A673 (cell line): ENCODE measurements around the gene STK40.

Experiments
- CTCF ChIP-seq: fragments of 300-800, 200-600 bp; sonication (generic); conservative IDR thresholded peaks from 2 replicates; pipeline ENCODE4 v1.5.1; 2017; ENCODE audit warnings: low read depth, mild to moderate bottlenecking, antibody characterized with exemption, low read length, moderate library complexity, mixed read lengths
- EZH2 ChIP-seq: fragments of 200-600 bp; sonication (generic); IDR thresholded peaks from 2 replicates; pipeline ENCODE4 v1.6.1; 2017; ENCODE audit warnings: borderline replicate concordance, low read depth, mild to moderate bottlenecking, mixed read lengths, antibody characterized with exemption, low read length; ENCODE audit not compliant: poor library complexity, severe bottlenecking

GRCh38 chr1:36383240-36383639 is 2.5 kb downstream of the STK40 start:
- TF ChIP-seq EZH2 (no peak), CTCF (no peak)
